GM19035 (cell line): ENCODE results near the gene TSSK2.

Source experiments
- ATAC-seq: cut with Tn5 transposase; IDR thresholded peaks from one replicate; pipeline ENCODE4 v1.9.1; 2021; ENCODE audit not compliant: unreplicated experiment

The TSSK2 gene

GRCh38 chr22:19180234-19180633 is 49.1 kb downstream of the TSSK2 start:
- ATAC-seq = no peak

DNA sequence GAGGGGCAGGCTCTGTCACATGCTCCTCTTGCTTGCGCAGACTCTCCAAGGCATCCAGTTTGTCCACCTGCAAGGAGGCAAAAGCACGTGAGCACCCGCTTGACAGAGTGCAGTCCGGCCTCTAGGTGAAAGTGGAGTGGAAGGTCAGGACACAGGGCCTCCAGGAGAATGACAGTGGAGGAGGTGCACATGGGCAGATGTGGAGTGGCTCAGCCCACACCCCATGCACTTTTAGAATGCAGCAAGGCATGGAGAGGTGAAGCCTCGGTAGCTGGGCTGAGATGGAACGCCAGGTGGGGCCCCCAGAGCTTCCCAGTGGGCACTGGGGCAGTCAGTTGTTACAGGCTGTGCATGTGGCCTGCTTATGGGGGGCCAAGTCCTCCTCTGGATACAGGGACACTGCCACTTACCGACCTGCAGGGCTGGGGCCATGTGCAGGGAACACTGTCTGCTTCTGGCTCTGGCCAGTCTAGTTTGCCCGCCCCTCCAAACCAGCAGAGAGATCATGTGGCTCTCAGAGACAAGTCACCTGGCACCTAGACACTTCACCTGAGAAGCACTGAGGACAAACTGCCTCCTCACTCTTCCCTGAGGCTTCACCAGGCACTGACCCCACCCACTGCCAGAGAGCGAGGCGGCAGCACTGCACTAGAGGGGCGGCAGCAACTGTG is 49.8 kb downstream of the TSSK2 start:
- ATAC-seq = no peak

DNA sequence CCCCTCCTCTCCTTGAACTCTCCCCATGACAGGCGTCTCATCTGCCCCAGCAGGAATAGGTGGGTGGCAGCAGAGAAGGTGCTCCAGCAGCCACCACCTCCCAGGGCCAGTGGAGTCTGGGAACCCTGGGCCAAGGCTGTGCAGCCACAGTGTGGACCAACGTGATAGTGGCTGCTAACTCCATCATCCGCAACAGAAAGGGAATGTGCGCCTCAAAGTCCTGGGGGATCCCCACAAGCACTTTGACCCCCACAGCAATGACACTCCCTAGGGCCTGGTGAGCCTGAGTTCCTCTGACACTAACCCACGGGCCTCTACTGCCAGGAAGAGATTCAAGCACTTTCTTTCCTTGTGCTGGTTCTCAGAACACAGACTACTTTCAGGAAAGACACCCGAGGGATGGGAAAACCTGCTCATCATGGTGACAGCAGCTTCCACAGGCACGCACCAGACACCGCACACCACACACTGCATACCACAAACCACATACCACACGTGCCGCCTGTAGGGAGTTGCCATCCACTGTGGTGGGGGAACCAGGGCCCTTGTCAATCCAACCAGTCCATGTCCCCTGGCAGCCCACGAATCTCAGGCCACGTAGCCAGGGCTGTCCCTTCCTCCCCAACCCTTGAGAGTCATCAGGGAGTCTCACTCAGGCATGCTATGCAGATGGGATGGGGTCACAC is 50.8 kb downstream of the TSSK2 start:
- no peak for ATAC-seq
